GM19351 (cell line): ENCODE measurements around the gene MRPS35.

Experiments used
- ATAC-seq: cut with Tn5 transposase; IDR thresholded peaks from one replicate; pipeline ENCODE4 v1.9.1; 2021; ENCODE audit warnings: mild to moderate bottlenecking, moderate library complexity; ENCODE audit not compliant: unreplicated experiment

MRPS35 gene

GRCh38 chr12:27710592-27711316 is at the start of gene MRPS35:
MRPS35 (plus strand) TSS chr12:27710832; CDS start chr12:27710844, 12 bp downstream.
- peak; percentile 95 for ATAC-seq

GRCh38 chr12:27665704-27666103 is 44.9 kb upstream of the MRPS35 start:
- no peak for ATAC-seq

GRCh38 chr12:27666510-27666909 is 44.1 kb upstream of the MRPS35 start:
- ATAC-seq: no peak

- ATAC-seq: no peak
These were observed 43.1 kb upstream of the MRPS35 start for GRCh38 chr12:27667540-27667939.

- ATAC-seq: no peak
These were observed 38.6 kb upstream of the MRPS35 start for GRCh38 chr12:27672051-27672450.

- no peak for ATAC-seq
These were observed 38.0 kb upstream of the MRPS35 start for GRCh38 chr12:27672643-27673042.

- ATAC-seq: no peak
These were observed 37.4 kb upstream of the MRPS35 start for GRCh38 chr12:27673101-27673718.

GRCh38 chr12:27674989-27675388 is 35.6 kb upstream of the MRPS35 start:
- no peak for ATAC-seq

- no peak for ATAC-seq
These were observed 30.0 kb upstream of the MRPS35 start for GRCh38 chr12:27680619-27681018.

- no peak for ATAC-seq
These were observed 28.1 kb upstream of the MRPS35 start for GRCh38 chr12:27682534-27682933.

GRCh38 chr12:27685274-27685673 is 25.4 kb upstream of the MRPS35 start:
- ATAC-seq: no peak

- no peak for ATAC-seq
These were observed 24.5 kb upstream of the MRPS35 start for GRCh38 chr12:27686147-27686546.

- no peak for ATAC-seq
These were observed 22.0 kb upstream of the MRPS35 start for GRCh38 chr12:27688671-27689070.

- no peak for ATAC-seq
These were observed 21.0 kb upstream of the MRPS35 start for GRCh38 chr12:27689558-27690180.

GRCh38 chr12:27693403-27693802 is 17.2 kb upstream of the MRPS35 start:
- ATAC-seq: no peak

- ATAC-seq: no peak
These were observed 14.9 kb upstream of the MRPS35 start for GRCh38 chr12:27695556-27696292.

GRCh38 chr12:27696293-27696652 is 14.4 kb upstream of the MRPS35 start, which contains the start of gene REP15:
REP15 (plus strand) TSS chr12:27696447; CDS start chr12:27696563, 116 bp downstream.
- no peak for ATAC-seq

- no peak for ATAC-seq
These were observed 13.6 kb upstream of the MRPS35 start for GRCh38 chr12:27696864-27697564.

- peak; percentile 98 for ATAC-seq
These were observed 6.7 kb upstream of the MRPS35 start for GRCh38 chr12:27703720-27704452.

GRCh38 chr12:27705263-27705662 is 5.4 kb upstream of the MRPS35 start:
- no peak for ATAC-seq
